GM13976 (cell line): Measurements from ENCODE around the gene MICAL2.

Experiments
- DNase-seq: peaks from one replicate; pipeline ENCODE4 v3.0.0; 2012; ENCODE audit warnings: low spot score
- CTCF ChIP-seq: IDR thresholded peaks from 2 replicates; pipeline ENCODE4 v1.5.1; 2012; ENCODE audit warnings: borderline replicate concordance, mild to moderate bottlenecking; ENCODE audit not compliant: insufficient read depth; ENCODE audit errors: extremely low read depth, missing control alignments, control extremely low read depth
- in situ Hi-C: fragments of 300-500 bp; cut with MboI; formaldehyde crosslinking; loops from one replicate; pipeline ENCODE4 v1.12.0; 2022; ENCODE audit warnings: low sequenced_read_pairs, mixed read lengths, inconsistent platforms; ENCODE audit not compliant: unreplicated experiment

Gene MICAL2

GRCh38 chr11:12165237-12165875 lies 55.0 kb downstream of the MICAL2 start:
- DNase-seq: no peak
- no peak for TF ChIP-seq CTCF
- in situ Hi-C loops: no loop called here

DNA sequence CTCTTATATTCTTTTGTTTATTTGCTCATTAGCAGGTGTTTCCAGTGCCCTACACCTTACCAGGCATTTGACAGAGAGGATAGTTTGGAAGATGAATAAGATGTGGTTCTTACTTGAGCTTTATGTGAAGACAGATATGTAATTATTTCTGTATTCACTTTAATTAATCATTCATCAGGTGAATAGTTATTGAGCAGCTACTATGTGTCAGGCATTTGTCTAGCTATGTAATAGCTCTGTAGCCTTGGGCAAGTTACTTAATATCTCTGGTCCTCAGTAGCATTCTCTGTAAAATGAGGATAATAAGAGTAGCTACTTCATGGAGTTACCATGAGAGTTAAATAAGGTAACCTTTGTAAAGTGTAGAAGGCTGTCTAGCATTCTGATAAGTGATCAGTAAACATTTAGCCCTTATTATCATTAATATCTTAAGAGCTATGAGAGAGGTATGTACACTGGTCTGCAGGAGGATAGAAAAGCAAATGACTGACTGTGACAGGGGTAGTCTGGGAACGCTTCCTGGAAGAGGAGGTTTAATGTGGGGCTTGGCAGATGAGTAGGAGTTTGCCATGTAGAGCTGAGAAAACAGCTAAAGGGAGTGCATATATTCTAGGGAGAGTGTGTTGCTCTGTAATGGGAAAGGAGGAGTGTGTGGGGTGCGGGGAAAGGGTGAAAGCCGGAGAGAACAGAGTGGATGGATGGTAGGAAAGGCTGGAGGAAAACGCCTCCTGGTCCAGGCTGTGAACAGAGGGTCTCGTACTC lies 56.1 kb downstream of the MICAL2 start:
- no peak for TF ChIP-seq CTCF
- DNase-seq: no peak

GRCh38 chr11:12167061-12168000 lies 56.9 kb downstream of the MICAL2 start:
- in situ Hi-C loops: no loop called here
- no peak for TF ChIP-seq CTCF

More for the DNA sequence above, 56.1 kb downstream of the MICAL2 start:
- in situ Hi-C loops: no loop called here

GRCh38 chr11:12168114-12168513 lies 57.7 kb downstream of the MICAL2 start:
- in situ Hi-C loops: no loop called here
- DNase-seq: no peak
- no peak for TF ChIP-seq CTCF

More at GRCh38 chr11:12167061-12168000, 56.9 kb downstream of the MICAL2 start:
- no peak for DNase-seq

DNA sequence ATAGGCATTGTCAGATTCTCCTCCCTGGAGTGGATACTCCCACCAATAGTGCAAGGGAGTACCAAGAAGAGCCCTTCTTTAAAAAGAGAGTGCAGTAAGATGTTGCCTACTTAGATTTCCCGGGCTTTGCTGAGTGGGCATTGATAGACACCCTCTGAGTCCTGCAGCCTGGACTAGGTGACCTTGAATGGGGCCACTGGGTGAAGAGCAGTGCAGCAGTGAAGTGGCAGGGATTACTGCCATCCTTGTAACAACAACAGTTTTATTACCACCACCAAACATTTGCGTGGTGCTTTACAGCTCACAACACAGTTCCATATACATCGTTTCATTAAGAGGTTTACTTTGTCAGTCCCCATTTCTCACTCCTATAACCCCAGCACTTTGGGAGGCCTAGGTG lies 59.4 kb downstream of the MICAL2 start:
- DNase-seq: no peak
- no peak for TF ChIP-seq CTCF
- in situ Hi-C loops: no loop called here

DNA sequence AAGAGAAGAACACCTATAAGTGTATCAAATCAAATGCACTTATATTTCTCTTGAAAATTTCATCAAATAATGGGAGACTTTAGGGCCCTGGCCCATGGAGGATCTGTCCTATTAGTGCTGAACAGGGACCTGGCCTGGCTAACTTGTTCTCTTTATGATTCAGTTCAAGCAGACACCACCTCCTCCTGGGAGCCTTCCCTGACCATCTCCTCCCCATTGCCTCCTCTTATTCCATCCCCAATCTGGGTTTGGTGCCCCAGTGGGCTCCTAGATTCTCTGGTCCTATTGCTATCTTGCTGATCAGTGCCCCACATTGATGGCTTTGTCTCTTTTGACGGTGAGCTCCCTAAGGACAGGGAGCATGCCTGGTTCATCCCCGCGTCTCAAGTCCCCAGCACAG lies 60.1 kb downstream of the MICAL2 start:
- TF ChIP-seq CTCF: no peak
- in situ Hi-C loops: no loop called here
- DNase-seq: no peak
